M059J (cell line): Measurements from ENCODE around the gene CDK9. TPM values are rescaled to one million over a fixed set of nuclear protein-coding genes. Genes with fewer than 3 reads are reported as not detected.
A peak's percentile ranks its signal among the peaks of the same experiment; 100 is the strongest.
"Not testable (repeated sequence)": the region's sequence is repeated elsewhere in the genome, so short reads cannot be mapped to it uniquely, and the experiment has no call there.

Source experiments
- DNase-seq: peaks from one replicate; pipeline ENCODE4 v3.0.0-alpha.2; 2012; ENCODE audit warnings: low read depth
- total RNA-seq: library from RNA; depleted of rRNA; stranded (reverse); fragments of >200 nt; shearing (Covaris generic); gene quantifications from 2 replicates; pipeline ENCODE4 v1.2.3, GENCODE V29; 2014; rRNA removed

The CDK9 gene
- 31.8 and 33.2 TPM in 2 replicates for total RNA-seq

DNA sequence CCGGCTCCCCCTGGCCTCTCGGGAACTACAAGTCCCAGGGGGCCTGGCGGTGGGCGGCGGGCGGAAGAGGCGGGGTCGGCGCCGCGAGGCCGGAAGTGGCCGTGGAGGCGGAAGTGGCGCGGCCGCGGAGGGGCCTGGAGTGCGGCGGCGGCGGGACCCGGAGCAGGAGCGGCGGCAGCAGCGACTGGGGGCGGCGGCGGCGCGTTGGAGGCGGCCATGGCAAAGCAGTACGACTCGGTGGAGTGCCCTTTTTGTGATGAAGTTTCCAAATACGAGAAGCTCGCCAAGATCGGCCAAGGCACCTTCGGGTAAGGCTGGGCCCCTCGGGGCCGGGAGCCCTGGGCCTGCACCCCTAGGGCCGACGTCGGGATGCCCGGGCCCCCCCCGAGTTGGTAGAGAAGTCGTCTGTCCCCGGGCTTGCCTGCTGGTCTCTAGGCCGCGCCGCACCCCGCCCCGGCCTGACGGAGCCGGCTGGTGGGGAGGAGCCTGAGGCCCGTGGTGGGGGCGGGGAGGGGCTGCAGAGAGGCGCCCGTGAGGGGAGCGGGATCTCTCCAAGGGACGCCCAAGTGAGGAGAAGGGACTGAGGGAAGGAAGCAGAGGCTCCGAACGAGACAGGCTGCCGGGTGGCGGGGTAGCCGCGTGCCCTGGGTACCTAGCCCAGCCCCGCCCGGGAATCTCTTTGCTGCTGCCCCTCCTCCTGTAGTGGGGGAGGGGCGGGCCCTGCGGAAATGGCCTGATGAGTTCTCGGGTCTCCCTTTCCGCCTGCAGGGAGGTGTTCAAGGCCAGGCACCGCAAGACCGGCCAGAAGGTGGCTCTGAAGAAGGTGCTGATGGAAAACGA is at the start of gene CDK9:
CDK9 (plus strand) TSS at position 102 of the 840 bp plus-strand sequence; CDS start at position 217, 115 bp downstream.
- peak; percentile 87 for DNase-seq

DNA sequence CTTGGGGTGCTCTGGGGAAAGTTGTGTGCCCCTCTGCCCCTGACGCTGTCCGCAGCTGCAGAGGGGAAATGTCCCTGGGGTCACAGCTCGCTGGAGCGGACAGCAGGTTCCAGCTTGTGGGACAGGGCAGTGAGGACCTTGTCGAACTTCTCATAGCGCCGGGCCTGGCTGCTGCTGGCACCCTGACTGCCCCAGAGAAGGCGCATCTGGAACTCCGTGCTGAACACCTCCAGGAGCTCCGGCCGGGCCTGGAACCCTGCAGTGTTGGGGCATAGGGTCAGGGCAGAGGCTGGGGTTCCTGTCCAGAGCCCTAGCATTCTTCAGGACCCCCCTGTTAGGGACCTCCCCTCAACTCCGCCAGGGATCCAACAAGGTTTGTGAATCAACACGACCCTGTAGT is 47.2 kb upstream of the CDK9 start:
- DNase-seq, result no peak

DNA sequence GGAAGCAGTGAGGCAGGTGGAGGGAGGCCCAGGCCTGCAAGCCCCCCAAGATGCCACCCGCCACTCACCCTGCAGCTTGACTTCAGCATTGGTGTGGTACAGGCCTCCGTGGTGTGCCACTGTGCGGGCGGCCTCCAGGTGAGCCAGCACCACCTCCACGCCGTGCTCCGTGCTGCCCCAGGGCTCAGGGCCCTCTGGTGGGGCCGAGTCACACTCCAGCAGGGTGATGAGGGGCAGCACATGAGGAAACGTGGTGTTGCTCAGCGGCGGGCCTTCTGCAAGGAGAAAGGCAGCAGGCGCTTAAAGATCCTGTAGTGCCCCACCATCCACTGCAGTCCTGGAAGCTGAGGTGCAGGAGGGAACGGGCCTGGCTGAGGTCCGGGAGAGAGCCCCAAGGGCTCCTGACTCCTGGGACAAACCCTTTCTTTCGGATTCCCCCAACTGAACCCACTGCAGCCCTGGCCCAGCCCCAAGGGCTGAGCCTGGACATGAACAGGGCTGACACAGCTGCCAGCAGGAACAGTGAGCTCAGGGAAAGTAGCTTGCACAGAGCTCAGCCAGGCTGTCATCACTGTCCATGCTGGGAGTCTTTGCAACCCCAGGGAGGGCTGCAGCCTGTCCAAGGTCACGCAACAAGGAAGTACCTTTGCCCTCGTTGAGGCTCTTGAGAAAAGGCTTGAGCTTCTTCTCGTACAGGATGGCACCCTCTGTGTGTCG is 46.1 kb upstream of the CDK9 start:
- no peak for DNase-seq

DNA sequence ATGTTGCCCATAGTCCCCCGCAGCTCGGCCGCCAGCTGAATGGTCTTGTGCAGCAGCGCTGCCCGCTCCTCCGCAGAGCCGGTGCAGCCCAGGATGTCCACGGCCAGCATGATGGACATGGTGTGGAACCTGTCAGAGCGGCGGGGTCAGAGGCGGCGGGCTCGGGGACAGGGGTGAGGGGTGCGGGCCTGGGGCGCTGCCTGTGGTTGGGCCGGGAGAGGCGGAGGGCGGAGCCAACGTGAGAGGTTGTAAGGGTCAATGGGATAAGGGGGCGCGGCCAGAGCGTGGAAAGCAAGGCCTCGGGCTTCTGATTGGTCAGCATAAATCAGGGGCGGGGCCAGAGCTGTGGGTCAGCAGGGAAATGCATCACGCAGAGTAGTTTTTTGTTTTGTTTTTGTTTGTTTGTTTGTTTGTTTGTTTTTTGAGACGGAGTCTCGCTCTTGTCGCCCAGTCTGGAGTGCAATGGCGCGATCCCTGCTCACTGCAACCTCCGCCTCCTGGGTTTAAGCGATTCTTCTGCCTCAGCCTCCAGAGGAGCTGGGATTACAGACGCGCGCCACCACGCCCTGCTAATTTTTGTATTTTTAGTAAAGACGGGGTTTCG is 43.9 kb upstream of the CDK9 start:
- peak; percentile 77 for DNase-seq

DNA sequence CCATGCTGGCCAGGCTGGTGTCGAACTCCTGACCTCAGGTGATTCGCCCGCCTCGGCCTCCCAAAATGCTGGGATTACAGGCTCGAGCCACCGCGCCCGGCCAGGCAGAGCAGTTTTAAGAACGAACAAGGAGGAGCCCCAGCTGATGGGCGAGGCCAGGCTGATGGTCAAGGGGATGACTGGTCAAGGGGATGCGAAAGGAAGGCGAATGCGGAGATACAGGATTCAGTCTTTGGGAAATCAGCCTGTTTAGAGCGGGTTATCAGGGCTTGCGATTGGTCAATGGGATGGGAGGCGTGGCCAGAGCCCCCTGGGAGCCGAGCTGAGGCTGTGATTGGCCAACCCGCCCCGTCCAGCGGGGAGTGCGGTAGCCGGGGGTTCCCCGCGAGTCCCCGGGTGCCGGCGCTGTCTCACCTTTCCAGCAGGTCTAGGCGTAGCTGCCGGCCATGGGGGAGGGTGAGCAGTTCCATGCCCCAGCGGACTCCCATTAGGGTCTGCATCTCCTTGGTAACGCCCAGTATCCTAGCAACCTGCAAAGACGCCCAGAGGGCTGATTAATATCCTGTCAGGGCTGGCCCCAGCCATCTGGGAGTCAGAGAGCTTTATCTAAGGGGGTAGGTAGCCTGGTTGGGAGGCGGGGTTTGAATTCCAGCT is 43.3 kb upstream of the CDK9 start:
- peak; percentile 93 for DNase-seq

DNA sequence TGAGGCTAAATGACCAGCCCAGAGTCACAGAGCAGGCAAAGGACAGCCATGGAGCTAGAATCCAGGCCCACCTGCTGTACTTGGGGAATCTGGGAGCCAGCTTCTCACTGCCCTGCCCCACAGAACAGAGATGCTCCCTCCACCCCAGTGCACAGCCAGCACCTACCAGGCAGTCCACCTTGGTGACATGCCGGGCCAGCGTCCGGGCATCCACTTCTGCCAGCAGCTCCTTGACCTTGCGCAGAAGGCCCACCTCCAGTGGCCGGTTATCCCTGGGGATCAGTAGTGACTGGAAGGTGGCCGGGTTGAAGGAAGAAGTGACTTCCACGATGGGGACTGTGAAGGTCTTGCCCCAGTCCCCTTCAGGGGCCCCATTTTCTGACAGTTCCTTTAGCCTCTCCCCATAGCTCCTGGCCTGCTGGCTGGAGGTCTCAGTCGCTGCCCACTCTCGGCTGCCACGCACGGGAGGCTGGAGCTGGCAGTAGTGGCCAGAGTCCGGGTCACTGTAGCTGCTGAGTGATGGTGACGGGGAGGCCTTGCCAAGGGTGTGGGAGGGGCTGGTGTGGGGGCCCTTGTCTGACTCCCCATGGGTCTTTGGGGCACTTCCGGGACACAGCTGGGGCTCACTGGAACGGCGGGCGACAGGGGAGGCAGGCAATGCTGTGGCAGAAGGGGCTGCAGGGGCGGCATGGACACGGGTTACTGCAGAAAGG is 41.3 kb upstream of the CDK9 start:
- DNase-seq, result no peak

DNA sequence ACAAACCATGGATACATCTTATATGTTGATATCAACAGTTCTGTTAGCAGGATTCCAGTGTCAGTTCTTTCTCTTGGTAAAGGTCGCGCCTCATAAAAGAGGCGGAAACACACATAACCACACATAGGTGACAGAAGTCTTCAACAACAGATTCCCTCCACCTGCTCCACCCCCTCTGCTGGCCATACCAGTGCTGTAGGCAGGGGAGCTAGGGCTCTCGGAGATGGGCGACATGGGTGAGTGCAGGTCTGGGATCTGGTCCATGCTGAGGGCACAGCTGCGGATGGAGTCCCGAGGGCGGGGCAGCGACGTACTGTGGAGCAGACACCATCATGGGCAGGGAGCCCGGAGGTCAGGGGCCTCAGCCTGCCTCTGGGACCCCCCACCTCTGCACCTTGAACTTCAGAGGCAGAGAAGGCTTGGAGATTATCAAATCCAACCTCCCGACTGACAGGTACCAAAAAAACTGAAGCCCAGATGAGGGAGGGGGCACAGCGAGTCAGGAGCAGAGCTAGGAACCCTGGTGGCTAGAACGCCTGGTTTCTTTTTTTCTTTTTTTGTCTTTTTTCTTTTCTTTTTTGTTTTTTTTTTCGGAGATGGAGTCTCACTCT is 38.8 kb upstream of the CDK9 start:
- DNase-seq, result no peak

DNA sequence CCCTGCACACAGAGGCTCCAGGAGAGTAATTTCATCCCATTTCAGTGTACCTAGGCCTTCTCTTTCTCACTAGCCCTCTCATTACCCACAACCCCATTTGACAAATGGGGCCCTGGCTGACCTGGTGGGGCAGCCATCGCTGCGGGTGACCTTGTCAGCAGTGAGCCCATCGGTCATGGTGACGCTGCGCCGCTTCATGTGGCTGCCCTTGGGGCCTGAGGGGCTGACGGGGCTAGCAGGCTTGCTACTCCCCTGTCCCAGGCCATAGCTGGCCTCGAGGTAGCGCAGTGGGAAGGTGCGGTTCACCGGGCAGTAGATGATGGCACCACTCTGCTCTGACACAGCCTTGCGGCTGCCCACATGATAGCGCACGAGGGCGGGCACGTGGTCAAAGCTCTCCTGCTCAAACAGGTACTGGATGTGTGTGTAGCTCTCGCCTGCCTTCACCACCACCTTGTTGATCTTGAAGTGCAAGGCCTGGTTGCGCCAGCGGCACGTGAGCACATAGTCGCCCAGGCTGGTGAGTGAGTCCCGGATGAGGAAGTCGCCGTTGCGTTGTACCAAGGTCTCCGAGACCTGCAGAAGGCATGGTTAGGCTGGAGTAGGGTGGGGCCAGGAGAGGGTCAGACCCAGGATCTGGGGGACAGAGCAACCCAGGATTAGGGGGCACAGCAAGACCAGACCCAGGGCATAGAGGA is 36.6 kb upstream of the CDK9 start:
- DNase-seq, result no peak

DNA sequence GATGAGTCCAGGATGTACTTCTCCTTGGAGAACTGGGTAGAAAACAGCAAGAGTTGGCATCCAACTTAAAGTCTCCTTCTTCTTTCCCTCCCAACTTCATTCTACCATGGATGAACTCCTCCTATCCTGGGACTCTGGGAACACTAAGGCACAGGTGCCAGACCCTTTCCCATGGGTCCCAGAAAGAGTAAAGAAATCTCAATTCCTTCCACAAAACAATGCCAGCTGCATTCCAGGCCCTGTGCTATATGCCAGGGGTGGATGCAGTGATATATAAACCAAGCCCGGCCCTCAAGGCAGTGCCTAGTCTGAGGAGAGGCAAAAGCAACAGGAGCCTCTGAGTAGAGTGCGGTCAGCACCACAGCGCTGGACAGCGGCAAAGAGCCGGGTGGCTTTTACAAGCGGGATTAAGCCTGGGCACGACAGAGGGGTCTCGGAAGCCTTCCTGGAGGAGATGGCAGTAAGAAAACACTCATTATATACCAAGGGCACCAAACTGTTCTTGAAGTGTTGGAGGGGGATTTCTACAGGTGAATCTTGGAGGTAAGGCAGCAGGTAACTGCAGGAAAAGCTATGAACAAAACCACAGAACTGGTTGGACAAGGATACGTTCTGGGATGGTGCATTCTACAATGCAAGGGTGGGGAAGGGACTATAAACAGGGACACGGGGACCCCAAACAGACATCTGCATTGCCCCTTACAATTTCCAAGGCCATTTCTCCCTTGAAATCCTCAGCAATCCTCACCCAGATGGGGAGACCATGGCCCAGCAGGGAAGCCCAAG is 34.4 kb upstream of the CDK9 start:
- DNase-seq, result no peak

DNA sequence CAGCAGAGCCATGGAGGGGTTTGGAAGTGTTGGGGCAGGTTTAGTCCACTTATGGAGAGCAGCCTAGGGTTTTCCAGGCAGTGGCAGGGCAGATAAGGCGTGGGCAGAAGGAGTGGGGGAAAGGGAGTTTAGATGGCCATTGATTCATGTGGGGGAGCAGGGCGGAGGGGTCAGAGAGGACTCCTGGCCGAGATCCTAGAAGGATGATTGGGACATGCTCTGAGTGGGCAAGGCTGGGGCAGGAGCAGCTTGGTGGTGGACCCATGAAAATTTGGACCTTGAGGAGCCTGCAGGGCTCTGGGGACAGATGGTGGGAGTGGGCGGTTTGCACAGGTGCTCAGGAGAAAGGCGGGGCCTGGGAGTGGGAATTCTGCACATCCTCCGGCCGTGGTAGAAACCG is 32.7 kb upstream of the CDK9 start:
- no peak for DNase-seq

DNA sequence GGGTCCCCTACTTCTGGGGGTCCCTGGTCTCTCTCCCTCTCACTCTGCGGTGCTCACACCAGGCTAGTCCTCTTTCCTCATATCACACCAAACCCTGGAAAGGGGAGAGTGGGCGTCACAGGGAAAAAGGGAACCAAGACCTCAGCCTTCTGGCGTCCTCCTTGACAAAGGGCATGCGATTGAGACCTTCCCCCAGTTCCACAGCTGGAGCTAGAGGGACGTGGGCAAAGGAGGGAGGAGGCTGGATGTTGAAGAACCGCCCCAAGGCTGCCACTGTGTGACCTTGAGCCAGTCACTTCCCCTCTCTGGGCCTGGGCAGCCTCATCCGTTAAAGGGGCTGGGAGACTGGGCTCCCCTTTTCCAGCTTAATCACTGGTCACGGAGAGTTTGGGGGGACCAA is 32.2 kb upstream of the CDK9 start:
- no peak for DNase-seq

DNA sequence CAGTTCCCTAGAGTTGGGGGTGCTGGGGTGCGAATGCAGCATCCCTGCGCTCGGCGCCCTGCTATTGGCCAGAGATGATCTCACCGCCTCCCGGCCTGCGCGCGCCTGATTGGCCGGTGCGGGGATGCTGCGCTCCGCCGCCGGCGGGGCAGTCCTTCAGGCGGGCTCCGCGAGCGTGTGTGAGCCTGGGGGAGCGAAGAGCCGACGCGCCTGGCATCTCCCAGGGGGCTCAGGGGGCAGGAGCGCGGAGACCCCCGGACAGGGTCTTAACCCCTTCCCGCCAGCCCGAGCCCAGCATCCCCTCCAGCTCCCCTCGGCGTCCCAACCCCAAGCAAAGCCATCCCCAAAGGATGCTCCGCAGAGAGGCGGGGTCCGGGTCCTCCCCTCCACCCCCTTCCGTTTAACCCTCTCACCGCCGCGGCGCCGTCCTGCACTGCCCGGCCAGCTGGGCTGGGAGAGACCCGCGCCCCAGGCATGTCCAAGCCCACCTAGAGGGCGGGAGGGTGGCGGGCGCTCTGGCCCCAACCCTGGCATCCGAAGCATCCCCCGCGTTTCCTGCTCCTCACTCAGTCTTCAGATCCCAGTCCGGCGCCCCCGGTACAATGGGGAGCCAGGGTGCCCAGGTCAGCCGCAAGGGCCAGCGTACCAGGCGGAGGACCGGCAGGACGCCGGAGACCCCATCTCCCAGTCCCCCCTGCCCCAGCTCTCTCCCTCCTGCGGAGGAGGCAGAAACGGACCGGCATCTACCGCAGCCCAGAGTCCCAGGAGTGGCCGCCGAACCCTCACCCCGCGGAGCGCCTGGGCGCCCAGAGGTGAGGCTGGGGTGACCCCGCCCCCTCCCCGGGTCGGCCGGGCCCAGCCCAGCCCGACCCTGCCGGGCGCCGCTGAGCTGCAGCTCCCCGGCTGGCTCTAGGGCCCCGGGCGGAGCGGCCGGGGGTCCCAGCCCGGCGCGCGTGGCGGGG is 31.5 kb upstream of the CDK9 start:
- no peak for DNase-seq

DNA sequence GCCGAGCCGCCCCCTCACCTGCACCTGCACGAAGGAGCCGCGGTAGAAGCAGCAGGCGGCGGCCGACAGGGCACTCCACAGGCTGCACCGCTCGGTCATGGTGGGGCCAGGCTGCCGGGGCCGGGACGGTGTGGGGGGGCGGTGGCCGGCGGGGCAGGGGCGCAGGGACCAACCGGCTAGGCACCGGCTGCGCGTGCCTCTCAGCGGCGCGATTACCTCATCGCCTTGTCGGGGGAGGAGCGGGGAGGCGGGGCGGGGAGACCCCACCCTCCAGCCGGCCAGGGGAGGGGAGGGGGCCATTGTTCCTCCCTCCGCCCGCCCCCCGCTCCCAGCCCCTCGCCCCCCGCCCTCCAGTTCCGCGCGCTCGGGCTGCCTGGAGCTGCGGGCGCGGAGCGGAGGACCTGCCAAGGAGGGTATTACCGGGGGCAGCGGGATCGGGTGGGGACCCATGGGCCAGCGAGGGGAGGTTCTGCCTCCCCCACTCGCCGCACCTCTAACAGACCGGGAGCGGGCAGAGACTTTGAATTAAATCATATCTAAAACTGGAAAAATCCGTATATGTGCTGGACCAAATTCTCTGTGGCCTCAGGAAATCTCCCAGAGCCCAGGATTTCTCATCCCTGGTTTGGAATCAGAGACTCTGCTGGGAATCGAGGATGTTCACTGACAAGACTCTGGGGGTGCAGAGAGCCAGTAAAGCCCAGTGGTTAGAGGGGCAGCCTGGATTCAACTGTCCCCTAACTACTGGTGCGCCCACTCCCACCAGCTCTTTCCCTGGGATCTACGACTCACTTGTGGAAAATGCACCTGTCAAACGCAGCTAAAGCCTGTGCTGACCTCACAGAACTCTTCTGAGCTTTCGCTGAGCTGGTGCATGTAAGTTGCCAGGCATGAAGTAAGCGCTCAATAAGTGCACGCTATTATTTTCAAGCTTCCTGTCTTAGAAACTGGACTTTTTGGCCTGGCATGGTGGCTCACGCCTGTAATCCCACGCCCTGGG is 30.5 kb upstream of the CDK9 start:
- DNase-seq, result no peak

DNA sequence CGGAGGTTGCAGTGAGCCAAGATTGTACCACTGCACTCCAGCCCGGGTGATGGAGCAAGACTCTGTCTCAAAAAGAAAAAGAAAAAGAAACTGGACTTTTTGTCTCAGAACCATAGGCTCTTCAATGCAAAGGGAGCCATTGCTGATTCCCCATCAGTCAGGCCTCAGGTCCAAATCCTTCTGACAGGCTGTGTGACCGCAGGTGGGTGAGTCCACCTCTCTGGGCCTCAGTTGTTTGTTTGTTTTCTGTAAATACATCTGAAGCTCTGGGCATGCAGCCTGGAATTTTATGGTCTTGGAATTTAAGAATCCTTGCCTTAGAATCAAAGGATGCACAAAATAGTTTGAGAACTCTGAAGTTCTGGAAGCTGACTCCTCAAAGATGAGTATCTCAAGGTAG is 29.6 kb upstream of the CDK9 start:
- no peak for DNase-seq

DNA sequence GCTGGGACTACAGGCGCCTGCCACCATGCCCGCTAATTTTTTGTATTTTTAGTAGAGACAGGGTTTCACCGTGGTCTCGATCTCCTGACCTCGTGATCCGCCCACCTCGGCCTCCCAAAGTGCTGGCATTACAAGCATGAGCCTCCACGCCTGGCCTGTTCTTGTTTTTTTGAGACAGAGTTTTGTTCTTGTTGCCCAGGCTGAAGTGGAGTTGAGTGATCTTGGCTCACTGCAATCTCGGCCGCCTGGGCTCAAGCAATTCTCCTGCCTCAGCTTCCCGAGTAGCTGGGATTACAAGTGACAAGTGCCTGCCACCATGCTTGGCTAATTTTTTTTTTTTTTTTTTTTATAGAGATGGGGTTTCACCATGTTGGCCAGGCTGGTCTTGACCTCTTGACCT is 29.1 kb upstream of the CDK9 start:
- DNase-seq, result not testable (repeated sequence)

DNA sequence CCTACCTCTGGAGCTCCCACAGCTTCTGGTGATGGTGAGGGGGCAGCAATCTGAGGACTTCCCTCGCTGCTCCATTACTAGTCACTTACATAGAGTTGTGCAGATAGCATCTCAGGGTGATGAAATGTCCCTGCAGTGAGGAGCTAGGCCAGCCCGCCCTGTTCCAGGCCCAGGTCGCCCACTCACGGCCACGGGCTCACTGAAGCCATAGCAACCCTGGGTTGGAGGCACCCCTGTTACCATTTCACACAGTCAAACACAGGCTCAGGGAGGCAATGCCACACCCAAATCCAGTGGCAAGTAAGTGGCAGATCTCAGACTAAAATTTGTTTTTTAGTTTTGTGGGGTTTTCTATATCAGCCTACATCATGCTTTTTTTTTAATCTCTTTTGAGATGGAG is 27.0 kb upstream of the CDK9 start:
- no peak for DNase-seq

DNA sequence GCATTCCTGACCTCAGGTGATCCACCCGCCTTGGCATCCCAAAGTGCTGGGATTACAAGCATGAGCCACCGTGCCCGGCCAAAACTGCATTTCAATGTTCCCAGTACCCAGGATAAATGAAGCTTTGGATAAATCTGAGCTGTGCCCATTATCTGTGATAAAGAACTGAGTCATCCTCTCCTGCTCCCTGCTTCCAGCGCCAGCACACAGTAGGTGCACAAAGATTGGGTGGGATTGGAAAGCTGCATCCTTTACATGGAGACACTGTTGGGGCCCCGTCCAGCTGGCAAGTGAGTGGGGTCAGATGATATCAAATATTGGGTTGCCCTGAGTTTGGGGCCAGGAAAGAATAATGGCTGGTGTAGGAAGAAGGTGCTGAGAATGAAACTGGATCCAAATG is 24.8 kb upstream of the CDK9 start:
- DNase-seq, result no peak
